ENCODE results near the gene POLR3GL.

- TF ChIP-seq, protein P1, sequence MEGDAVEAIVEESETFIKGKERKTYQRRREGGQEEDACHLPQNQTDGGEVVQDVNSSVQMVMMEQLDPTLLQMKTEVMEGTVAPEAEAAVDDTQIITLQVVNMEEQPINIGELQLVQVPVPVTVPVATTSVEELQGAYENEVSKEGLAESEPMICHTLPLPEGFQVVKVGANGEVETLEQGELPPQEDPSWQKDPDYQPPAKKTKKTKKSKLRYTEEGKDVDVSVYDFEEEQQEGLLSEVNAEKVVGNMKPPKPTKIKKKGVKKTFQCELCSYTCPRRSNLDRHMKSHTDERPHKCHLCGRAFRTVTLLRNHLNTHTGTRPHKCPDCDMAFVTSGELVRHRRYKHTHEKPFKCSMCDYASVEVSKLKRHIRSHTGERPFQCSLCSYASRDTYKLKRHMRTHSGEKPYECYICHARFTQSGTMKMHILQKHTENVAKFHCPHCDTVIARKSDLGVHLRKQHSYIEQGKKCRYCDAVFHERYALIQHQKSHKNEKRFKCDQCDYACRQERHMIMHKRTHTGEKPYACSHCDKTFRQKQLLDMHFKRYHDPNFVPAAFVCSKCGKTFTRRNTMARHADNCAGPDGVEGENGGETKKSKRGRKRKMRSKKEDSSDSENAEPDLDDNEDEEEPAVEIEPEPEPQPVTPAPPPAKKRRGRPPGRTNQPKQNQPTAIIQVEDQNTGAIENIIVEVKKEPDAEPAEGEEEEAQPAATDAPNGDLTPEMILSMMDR (conservative IDR thresholded peaks at IDR 0.05), result no peak
- TF ChIP-seq ZFX (IDR thresholded peaks at IDR 0.05), result no peak
These were observed 3.9 kb upstream of the POLR3GL start for GRCh38 chr1:145960468-145961108.

Data from C4-2B (cell line).